GM21717 (cell line): ENCODE results near the gene ENSA.
"Not testable (repeated sequence)": the region's sequence is repeated elsewhere in the genome, so short reads cannot be mapped to it uniquely, and the experiment has no call there.

Experiments
- ATAC-seq: cut with Tn5 transposase; IDR thresholded peaks from one replicate; pipeline ENCODE4 v1.9.1; 2021; ENCODE audit warnings: mild to moderate bottlenecking, moderate library complexity; ENCODE audit not compliant: unreplicated experiment

The ENSA gene

GRCh38 chr1:150582371-150582770, 47.0 kb downstream of the ENSA start:
- ATAC-seq, result no peak

GRCh38 chr1:150581962-150582361, 47.5 kb downstream of the ENSA start:
- ATAC-seq, result not testable (repeated sequence)

- not testable (repeated sequence) for ATAC-seq
Observed at GRCh38 chr1:150581437-150581836, 48.0 kb downstream of the ENSA start.

GRCh38 chr1:150580966-150581365, 48.4 kb downstream of the ENSA start:
- not testable (repeated sequence) for ATAC-seq

GRCh38 chr1:150579945-150580642, 49.3 kb downstream of the ENSA start:
- peak; percentile 11 for ATAC-seq

- peak; percentile 84 for ATAC-seq
Observed at GRCh38 chr1:150579110-150579944, 50.1 kb downstream of the ENSA start, which contains the start of gene MCL1. MCL1 (minus strand) TSS chr1:150579610; CDS start chr1:150579530, 80 bp downstream.

- ATAC-seq, result peak; percentile 15
Observed at GRCh38 chr1:150578272-150579109, 50.9 kb downstream of the ENSA start.

- ATAC-seq, result no peak
Observed at GRCh38 chr1:150577557-150578271, 51.7 kb downstream of the ENSA start.

- ATAC-seq, result no peak
Observed at GRCh38 chr1:150576794-150577556, 52.4 kb downstream of the ENSA start.

GRCh38 chr1:150576367-150576711, 53.1 kb downstream of the ENSA start:
- no peak for ATAC-seq

- ATAC-seq, result no peak
Observed at GRCh38 chr1:150575518-150576366, 53.7 kb downstream of the ENSA start.

GRCh38 chr1:150575072-150575489, 54.3 kb downstream of the ENSA start:
- no peak for ATAC-seq

GRCh38 chr1:150574260-150575071, 54.9 kb downstream of the ENSA start:
- no peak for ATAC-seq

- not testable (repeated sequence) for ATAC-seq
Observed at GRCh38 chr1:150573648-150574071, 55.8 kb downstream of the ENSA start.

- no peak for ATAC-seq
Observed at GRCh38 chr1:150572918-150573647, 56.3 kb downstream of the ENSA start.
